Measurements from ENCODE around the gene RAD51B.
"Not testable (repeated sequence)": the region's sequence is repeated elsewhere in the genome, so short reads cannot be mapped to it uniquely, and the experiment has no call there.

The RAD51B gene

GRCh38 chr14:68249661-68250451 is 430.3 kb downstream of the RAD51B start:
- DNase-seq (ENCODE audit: low read depth in 3 of 3), result no peak

- DNase-seq (ENCODE audit: low read depth in 3 of 3), result no peak
Observed at GRCh38 chr14:68250927-68251768, 431.6 kb downstream of the RAD51B start.

DNA sequence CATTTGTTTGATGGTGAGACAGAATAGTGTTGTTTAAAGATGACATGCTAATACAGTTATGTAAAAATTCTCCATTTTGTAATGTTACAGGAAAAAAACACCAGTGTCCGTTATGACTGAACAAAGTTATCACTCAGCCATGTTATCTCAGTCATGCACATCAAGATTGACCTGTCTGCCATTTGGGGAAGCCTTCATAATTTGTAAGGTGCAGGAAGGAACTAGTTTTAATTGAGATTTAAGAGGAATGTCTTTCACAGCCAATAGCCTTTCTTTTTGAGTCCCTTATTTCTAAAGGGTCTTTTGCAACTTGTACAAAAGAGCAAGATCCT is 432.2 kb downstream of the RAD51B start:
- no peak for DNase-seq (ENCODE audit: low read depth in 3 of 3)

DNA sequence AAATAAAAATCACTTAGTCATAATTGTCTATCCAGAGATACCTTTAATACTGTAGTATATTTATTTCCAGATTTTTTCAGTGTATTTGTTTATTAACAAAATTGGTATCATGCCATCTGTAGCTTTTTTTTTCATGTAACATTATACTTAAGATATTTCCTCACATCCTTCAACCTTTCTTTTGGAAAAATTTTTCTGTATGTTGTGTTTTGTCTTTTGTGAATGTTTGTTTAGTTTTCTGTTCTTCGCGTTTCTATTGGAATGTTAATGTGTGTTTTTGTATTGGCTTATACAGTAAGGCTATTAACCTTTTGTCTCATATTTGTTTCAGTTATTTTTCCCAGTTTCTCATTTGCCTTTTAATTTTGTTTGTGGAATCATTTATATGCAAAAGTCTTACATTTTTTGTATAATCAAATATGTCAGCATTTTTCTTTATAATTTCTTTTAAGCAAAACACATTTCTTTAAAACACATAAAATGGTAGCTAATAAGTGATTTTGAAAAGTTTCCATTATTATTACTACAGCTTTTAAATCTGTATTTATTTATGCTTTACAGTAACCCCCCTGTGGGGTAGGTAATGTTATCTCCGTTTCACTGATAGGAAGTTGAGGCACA is 433.7 kb downstream of the RAD51B start:
- DNase-seq (ENCODE audit: low read depth in 3 of 3), result no peak

DNA sequence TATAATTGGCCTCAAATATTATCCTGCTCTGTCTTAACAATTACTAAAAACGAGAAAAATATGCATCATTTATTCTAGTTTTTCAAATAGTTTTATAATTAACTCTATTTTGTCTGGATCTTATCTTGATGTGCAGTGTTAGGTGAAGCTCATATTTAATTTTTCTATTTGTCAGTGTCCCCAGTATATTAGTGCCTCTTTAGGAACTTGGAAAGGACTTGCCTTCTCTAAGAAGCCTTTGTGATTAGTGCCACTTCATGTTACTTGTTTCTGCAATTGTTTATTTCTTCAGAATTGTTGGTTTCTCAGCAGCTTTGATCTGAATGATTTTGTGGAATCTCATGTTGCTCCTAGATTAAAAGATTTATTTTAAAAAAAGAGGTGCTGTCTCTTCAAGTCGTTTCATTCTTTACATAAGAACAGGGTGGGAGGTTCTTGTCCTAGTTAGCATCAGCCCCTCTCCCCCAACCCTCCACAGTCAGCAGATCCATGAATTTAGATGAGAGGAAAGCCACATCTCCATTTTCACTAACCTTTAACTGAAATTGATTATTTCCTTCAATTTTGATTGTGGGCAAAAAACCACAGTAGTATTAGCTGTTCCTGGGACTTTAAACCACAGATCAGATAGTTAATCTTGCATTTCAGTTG is 434.4 kb downstream of the RAD51B start:
- no peak for DNase-seq (ENCODE audit: low read depth in 3 of 3)

- DNase-seq (ENCODE audit: low read depth in 3 of 3), result no peak
Observed at GRCh38 chr14:68254669-68255527, 435.3 kb downstream of the RAD51B start.

- no peak for DNase-seq (ENCODE audit: low read depth in 3 of 3)
Observed at GRCh38 chr14:68255693-68256178, 436.2 kb downstream of the RAD51B start.

- DNase-seq (ENCODE audit: low read depth in 3 of 3), result no peak
Observed at GRCh38 chr14:68257969-68258368, 438.4 kb downstream of the RAD51B start.

- DNase-seq (ENCODE audit: low read depth in 3 of 3), result not testable (repeated sequence)
Observed at GRCh38 chr14:68258995-68259394, 439.4 kb downstream of the RAD51B start.

- DNase-seq (ENCODE audit: low read depth in 3 of 3), result no peak
Observed at GRCh38 chr14:68260121-68260520, 440.5 kb downstream of the RAD51B start.

GRCh38 chr14:68261092-68261842 is 441.7 kb downstream of the RAD51B start:
- DNase-seq (ENCODE audit: low read depth in 3 of 3), result no peak

GRCh38 chr14:68262567-68262966 is 443.0 kb downstream of the RAD51B start:
- no peak for DNase-seq (ENCODE audit: low read depth in 3 of 3)

DNA sequence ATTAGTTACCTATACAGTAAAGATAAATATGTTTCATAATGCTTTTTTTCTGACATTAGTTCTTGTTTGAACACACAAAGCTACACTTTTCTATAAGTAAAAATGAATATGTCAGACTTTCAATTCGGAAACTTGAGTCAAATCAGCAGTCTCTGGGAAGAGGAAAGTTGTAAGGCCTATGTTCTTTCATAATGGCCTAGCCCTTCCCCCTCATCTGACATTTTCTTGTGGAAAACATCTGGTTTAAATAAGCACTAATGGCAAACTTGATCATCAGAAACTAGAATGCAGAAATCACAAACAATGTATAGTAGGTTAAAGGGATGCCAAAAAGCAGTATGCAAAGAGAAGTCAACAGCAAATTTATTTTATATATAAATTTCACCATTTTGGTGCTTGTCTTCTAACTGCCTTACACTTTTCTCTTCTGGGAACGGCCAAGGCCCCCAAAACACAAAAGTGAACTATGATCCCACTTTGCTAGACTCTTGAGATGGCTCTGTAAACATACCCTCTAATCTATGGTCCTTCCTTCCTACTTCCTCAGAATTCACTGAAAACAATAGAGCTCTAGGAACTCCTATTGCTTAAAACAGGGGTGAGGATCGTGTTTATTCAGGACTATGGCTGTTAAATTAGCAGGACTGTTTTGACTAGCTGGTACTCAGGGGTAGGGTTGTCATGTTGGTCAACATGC is 444.1 kb downstream of the RAD51B start:
- no peak for DNase-seq (ENCODE audit: low read depth in 3 of 3)

- no peak for DNase-seq (ENCODE audit: low read depth in 3 of 3)
Observed at GRCh38 chr14:68264260-68264569, 444.6 kb downstream of the RAD51B start.

- DNase-seq (ENCODE audit: low read depth in 3 of 3), result no peak
Observed at GRCh38 chr14:68266998-68267397, 447.4 kb downstream of the RAD51B start.

DNA sequence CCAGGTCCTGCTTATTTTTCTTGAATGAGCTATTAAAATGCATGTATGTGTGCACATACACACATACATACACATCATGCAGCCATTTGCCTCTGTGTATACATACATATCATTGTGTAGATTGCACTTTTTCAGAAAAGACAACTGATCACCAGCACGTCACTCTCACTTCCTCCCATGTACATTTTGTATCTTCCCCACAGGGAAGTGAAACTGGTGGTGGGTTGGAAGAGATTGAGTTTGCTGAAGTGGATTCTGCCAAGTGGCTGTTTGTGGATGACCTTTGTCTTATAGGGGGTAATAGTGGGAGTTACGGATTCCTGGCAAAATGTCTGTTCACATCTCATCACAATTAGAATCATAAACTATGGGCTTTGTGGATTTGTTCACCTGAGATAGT is 448.6 kb downstream of the RAD51B start:
- DNase-seq (ENCODE audit: low read depth in 3 of 3), result no peak

DNA sequence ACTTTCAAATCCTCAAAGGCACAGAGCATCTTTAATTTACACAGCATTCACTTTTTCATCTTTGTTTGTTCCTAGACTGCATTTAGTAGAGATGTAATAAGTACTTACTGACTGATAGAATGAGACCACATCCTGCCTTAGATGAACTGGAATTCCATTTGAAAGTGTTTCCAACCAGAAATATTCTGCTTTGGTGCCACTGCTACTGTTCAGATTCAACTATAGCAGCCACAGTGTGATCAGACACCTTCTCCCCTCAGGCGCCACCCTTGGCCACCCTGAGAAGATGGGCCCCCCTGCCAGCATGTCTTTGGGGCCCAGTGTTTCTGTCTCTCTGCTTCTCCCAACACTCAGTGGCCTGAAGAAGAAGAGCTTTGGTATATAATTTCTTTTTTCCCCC is 449.1 kb downstream of the RAD51B start:
- DNase-seq (ENCODE audit: low read depth in 3 of 3), result no peak

DNA sequence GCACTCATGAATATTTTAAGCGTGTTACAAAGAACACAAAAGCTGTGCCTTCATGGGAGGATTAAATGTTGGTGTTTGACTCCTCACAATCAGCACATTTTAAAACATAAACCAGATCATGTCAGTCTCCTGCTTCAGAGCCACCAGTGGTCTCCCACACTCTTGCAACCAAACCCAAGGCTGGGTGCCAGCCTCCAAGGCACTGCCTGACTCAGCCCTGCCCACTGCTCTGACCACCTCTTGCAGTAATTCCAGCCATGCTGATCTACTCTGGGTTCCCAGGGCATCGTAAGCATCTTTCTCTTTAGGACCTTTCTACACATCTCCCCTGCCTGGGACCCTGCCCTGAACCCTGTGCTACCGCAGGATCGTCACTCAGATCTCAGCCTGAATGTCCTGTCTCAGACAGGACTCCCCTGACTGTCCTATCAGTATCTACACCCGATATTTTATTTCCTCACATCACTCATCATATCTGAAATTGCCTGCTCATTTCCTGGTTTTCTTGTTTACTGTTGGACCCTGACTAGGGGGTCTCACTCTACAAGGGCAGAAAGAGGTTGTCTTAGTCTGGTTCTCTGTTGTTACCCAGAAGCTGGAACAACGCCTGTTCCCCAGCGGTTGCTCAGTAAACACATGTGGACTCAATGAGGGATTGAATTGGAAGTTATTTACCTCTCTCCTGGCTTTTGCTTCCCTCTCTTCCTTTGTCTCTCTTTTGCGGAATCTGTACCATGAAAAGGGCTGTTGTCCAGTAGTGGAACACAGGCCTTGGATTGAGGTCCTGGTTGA is 449.8 kb downstream of the RAD51B start:
- no peak for DNase-seq (ENCODE audit: low read depth in 3 of 3)

GRCh38 chr14:68270342-68270741 is 450.8 kb downstream of the RAD51B start:
- no peak for DNase-seq (ENCODE audit: low read depth in 3 of 3)

All from stimulated activated CD4-positive, alpha-beta T cell treated with anti-CD3 and anti-CD28 coated beads, TNF-alpha, amount 100 ng/mL, for 4 hours (primary cell).